ENCODE measurements around the gene KCTD5. TPM values are rescaled to one million over a fixed set of nuclear protein-coding genes. Genes with fewer than 3 reads are reported as not detected.
"Not testable (repeated sequence)": the region's sequence is repeated elsewhere in the genome, so short reads cannot be mapped to it uniquely, and the experiment has no call there.

The KCTD5 gene
- total RNA-seq, 3 donors from 2014 or later = 8.6 to 19.6 (median 18.4) TPM

DNA sequence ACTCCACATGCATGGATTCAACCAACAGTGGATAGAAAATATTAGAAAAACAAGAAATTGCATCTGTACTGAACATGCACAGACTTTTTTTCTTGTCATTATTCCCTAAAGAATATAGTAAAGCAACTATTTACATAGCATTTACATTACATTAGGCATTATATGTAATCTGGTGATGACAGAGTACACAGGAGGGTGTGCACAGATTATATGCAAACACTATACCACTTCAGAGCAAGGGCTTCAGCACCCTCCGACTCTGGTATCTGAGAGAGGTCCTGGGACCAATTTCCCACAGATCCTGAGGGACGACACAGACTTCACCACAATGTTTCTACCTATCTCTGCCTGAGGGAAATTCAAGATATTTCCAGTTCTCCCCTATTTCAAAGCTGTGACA is 25.3 kb upstream of the KCTD5 start:
- no peaks in the 10 kb centered on the region for H3K9me3 ChIP-seq
- no peak overlapping the region for H3K27ac ChIP-seq
- TF ChIP-seq, protein P1, sequence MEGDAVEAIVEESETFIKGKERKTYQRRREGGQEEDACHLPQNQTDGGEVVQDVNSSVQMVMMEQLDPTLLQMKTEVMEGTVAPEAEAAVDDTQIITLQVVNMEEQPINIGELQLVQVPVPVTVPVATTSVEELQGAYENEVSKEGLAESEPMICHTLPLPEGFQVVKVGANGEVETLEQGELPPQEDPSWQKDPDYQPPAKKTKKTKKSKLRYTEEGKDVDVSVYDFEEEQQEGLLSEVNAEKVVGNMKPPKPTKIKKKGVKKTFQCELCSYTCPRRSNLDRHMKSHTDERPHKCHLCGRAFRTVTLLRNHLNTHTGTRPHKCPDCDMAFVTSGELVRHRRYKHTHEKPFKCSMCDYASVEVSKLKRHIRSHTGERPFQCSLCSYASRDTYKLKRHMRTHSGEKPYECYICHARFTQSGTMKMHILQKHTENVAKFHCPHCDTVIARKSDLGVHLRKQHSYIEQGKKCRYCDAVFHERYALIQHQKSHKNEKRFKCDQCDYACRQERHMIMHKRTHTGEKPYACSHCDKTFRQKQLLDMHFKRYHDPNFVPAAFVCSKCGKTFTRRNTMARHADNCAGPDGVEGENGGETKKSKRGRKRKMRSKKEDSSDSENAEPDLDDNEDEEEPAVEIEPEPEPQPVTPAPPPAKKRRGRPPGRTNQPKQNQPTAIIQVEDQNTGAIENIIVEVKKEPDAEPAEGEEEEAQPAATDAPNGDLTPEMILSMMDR (IDR thresholded peaks at IDR 0.05) = no peak
- TF ChIP-seq POLR2AphosphoS5 (IDR thresholded peaks at IDR 0.05) (no peak), POLR2A (IDR thresholded peaks at IDR 0.05) (no peak)
- H3K36me3 ChIP-seq = no peaks in the 10 kb centered on the region
- H3K4me1 ChIP-seq = no peaks in the 10 kb centered on the region
- no peak overlapping the region for H3K4me3 ChIP-seq
- no peaks in the 10 kb centered on the region for H3K27me3 ChIP-seq
- intact Hi-C loops (cut with DNase I; ENCODE audit: low total_unique reads) = no loop called here
- DNase-seq (ENCODE audit: low spot score in 2 of 2) = no peak

DNA sequence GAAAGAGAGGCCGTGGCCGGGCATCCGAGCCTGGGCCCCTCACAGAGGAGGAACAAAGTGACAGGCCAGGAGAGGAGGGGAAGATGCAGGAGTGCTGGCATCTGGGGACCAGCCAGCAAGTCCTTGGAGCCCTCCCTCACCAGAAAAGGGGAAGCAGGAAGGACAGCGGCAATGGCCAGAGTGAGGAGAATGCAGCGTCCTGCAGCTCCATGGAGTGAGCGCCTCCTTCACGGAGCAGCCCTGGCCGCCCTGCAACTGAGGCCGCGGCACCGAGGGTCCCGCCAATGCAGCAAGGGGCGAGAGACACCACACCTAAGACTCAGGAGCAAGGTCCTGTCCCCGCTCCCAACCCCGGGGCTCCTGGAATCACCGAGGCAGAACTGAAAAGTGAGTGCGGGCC is 24.5 kb upstream of the KCTD5 start:
- H3K4me1 ChIP-seq; H3K27me3 ChIP-seq; H3K4me3 ChIP-seq; intact Hi-C loops (cut with DNase I; ENCODE audit: low total_unique reads); H3K9me3 ChIP-seq; H3K36me3 ChIP-seq; H3K27ac ChIP-seq; DNase-seq (ENCODE audit: low spot score in 2 of 2): not testable (repeated sequence)

DNA sequence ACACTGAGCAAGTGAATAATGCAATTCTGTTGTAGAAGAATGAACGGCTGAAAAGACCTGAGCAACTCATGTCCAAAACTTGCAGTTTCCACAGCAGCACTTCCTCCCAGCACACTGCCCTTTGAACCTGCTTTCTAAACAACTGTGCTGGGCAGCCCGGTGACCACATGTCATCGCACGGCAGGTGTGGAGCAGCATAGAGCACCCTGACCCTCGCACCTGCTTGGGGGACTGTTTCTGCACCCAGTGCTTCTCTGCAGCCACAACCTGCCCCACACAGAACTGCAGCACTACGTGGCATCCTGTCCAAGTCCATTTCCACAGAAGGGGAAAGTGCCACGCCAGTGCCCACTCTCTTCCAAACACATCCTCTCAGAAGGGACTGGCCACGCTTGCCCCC is 22.8 kb upstream of the KCTD5 start:
- intact Hi-C loops (cut with DNase I; ENCODE audit: low total_unique reads); H3K27ac ChIP-seq; H3K27me3 ChIP-seq; DNase-seq (ENCODE audit: low spot score in 2 of 2); H3K4me1 ChIP-seq; H3K9me3 ChIP-seq; H3K4me3 ChIP-seq; H3K36me3 ChIP-seq: not testable (repeated sequence)

DNA sequence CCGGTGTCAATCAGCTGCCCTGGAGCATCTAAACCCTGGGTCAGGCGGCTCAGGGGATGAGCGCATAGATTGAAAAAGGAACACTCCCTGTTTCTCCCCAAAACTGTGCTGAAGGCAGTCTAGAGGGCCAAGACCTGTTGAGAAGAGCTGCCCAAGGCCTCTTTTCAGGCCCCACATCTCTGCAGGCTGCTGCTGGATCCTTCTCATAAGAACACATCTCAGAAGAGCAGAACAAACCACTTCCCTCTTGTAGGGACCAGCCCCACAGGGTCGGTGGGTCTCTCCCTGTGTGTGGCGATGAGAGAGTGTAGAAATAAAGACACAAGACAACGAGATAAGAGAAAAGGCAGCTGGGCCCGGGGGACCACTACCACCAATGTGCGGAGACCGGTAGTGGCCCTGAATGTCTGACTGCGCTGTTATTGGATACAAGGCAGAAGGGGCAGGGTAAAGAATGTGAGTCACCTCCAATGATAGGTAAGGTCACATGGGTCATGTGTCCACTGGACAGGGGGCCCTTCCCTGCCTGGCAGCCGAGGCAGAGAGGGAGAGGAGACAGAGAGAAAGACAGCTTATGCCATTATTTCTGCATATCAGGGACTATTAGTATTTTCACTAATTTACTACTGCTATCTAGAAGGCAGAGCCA is 22.2 kb upstream of the KCTD5 start:
- intact Hi-C loops (cut with DNase I; ENCODE audit: low total_unique reads); H3K36me3 ChIP-seq; H3K4me3 ChIP-seq; H3K27me3 ChIP-seq; DNase-seq (ENCODE audit: low spot score in 2 of 2); H3K9me3 ChIP-seq; H3K4me1 ChIP-seq; H3K27ac ChIP-seq: not testable (repeated sequence)

DNA sequence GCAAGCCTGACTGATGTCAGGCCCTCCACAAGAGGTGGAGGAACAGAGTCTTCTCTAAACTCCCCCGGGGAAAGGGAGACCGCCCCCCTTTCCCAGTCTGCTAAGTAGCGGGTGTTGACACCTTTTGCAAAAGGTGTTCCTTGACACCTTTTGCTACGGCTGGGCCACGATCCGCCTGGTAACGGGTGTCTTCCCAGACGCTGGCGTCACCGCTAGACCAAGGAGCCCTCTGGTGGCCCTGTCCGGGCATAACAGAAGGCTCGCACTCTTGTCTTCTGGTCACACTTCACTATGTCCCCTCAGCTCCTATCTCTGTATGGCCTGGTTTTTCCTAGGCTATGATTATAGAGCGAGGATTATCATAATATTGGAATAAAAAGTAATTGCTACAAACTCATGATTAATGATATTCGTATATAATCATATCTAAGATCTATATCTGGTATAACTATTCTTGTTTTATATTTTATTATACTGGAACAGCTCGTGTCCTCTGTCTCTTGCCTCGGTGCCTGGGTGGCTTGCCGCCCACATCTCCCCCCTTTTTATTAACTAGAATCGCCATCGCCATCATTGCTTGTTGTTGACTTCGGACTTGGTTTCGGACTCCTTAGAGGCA is 21.5 kb upstream of the KCTD5 start:
- TF ChIP-seq, protein P1 (IDR thresholded peaks at IDR 0.05) = peak; percentile 19 to 52 (median 32)
- H3K9me3 ChIP-seq; intact Hi-C loops (cut with DNase I; ENCODE audit: low total_unique reads); H3K4me3 ChIP-seq; DNase-seq (ENCODE audit: low spot score in 2 of 2); H3K27ac ChIP-seq; H3K4me1 ChIP-seq; H3K27me3 ChIP-seq; H3K36me3 ChIP-seq: not testable (repeated sequence)

DNA sequence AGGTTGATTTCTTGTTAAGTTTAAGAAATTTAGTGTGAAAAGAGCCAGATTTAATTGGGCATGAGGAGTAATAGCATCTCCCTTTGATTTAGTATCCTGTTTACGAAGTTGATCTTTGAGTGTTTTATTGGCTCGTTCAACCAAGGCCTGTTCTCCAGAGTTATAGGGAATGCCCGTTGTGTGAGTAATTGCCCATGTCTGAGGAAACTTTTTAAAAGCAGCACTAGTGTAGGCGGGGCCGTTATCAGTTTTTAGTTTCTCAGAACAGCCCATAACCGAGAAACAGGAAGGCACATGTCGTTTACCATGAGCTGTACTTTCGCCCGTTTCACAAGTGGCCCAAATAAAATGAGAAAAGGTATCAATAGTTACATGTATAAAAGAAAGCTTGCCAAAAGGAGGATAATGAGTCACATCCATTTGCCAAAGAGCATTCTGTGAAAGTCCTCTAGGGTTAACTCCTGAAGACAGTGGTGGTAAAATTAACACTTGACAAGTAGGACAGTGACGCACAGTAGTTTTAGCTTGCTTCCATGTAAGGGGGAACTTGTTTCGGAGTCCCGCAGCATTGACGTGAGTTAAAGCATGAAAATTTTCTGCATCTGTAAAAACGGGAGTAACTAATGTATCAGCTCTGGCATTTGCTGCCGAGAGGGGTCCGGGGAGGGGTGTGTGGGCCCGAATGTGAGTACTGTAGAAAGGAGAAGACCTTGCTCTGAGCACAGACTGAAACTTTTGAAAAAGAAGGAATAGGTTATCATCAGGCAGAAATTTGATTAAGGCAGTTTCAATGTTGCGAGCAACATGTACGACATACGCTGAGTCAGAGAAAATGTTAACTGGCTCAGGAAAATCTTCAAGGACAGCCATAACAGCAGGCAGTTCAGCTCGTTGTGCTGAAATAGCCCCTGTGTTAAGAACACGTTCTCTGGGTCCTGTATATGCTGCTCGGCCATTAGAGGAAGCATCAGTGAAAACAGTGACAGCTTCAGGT is 18.5 kb upstream of the KCTD5 start:
- TF ChIP-seq POLR2AphosphoS5 (IDR thresholded peaks at IDR 0.05) (no peak), POLR2A (IDR thresholded peaks at IDR 0.05) (no peak)
- TF ChIP-seq, protein P1 (IDR thresholded peaks at IDR 0.05) = no peak
- Histone ChIP-seq H3K9me3 (no peaks in the 10 kb centered on the region), H3K36me3 (no peaks in the 10 kb centered on the region), H3K4me1 (no peaks in the 10 kb centered on the region), H3K4me3 (no peak overlapping the region), H3K27me3 (no peaks in the 10 kb centered on the region), H3K27ac (peak overlapping the region; percentile 45 to 62)
- DNase-seq (ENCODE audit: low spot score in 2 of 2) = no peak
- intact Hi-C loops (cut with DNase I; ENCODE audit: low total_unique reads) = no loop called here
